ENCODE results near the gene CLDN10.

CLDN10 gene

GRCh38 chr13:95603887-95604555 is 51.5 kb downstream of the CLDN10 start:
- no peak for DNase-seq

- no peak for DNase-seq
Measured at GRCh38 chr13:95604556-95604915, 52.0 kb downstream of the CLDN10 start.

- DNase-seq: no peak
Measured at GRCh38 chr13:95605448-95606125, 53.1 kb downstream of the CLDN10 start.

GRCh38 chr13:95607366-95607765 is 54.8 kb downstream of the CLDN10 start:
- no peak for DNase-seq

GRCh38 chr13:95608640-95609323 is 56.3 kb downstream of the CLDN10 start:
- no peak for DNase-seq

GRCh38 chr13:95614641-95615245 is 62.2 kb downstream of the CLDN10 start:
- DNase-seq: no peak

GRCh38 chr13:95615539-95615938 is 63.0 kb downstream of the CLDN10 start:
- DNase-seq: no peak

- DNase-seq: no peak
Measured at GRCh38 chr13:95620030-95620824, 67.7 kb downstream of the CLDN10 start.

GRCh38 chr13:95620825-95621498 is 68.4 kb downstream of the CLDN10 start:
- DNase-seq: no peak

- DNase-seq: no peak
Measured at GRCh38 chr13:95623141-95623540, 70.6 kb downstream of the CLDN10 start.

- no peak for DNase-seq
Measured at GRCh38 chr13:95624020-95624419, 71.5 kb downstream of the CLDN10 start.

- no peak for DNase-seq
Measured at GRCh38 chr13:95626768-95627167, 74.2 kb downstream of the CLDN10 start.

GRCh38 chr13:95627590-95627989 is 75.1 kb downstream of the CLDN10 start:
- no peak for DNase-seq

- no peak for DNase-seq
Measured at GRCh38 chr13:95628488-95628887, 76.0 kb downstream of the CLDN10 start.

GRCh38 chr13:95629071-95629470 is 76.6 kb downstream of the CLDN10 start:
- no peak for DNase-seq
